NCI-H146 treated with DMSO at 0.1 percent for 48 hours (cell line): ENCODE measurements around the gene SKOR2.

Source experiments
- DNase-seq: peaks from one replicate; lab custom pipeline; 2025; ENCODE audit not compliant: unreplicated experiment; lab: John Stamatoyannopoulos, UW

SKOR2 gene

GRCh38 chr18:47251289-47252120, at the start of gene SKOR2:
TSS of gene SKOR2 (minus strand) at chr18:47251660. CDS start at chr18:47249183, 2,477 bp downstream.
- DNase-seq = no peak

GRCh38 chr18:47296462-47296861, 45.0 kb upstream of the SKOR2 start:
- no peak for DNase-seq

GRCh38 chr18:47294801-47295200, 43.3 kb upstream of the SKOR2 start:
- no peak for DNase-seq

- DNase-seq = no peak
These were observed 37.3 kb upstream of the SKOR2 start for GRCh38 chr18:47288741-47289140.

GRCh38 chr18:47287911-47288585, 36.6 kb upstream of the SKOR2 start:
- no peak for DNase-seq

- no peak for DNase-seq
These were observed 35.4 kb upstream of the SKOR2 start for GRCh38 chr18:47286776-47287410.

GRCh38 chr18:47285456-47285855, 34.0 kb upstream of the SKOR2 start:
- DNase-seq = no peak

- no peak for DNase-seq
These were observed 33.4 kb upstream of the SKOR2 start for GRCh38 chr18:47284721-47285395.

DNA sequence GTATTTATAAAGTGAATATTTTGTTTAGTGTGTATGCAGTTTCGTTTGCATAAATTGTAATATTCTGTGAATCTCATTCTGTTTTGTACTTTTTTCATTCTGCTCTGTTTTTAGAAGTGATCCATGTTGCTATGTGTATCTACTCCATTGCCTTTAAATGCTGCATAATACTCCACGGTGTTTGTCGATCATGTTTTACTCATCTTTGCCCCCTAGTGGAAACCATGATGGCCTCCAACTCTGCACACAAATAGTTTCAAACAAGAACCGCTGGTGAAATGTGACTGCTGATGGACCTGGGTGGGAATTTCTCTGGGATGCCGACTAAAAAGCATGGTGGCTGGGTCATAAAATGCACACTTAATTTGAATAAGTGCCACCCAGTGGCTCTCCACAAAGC, 32.0 kb upstream of the SKOR2 start:
- DNase-seq = peak; percentile 12

GRCh38 chr18:47280121-47280520, 28.7 kb upstream of the SKOR2 start:
- no peak for DNase-seq

DNA sequence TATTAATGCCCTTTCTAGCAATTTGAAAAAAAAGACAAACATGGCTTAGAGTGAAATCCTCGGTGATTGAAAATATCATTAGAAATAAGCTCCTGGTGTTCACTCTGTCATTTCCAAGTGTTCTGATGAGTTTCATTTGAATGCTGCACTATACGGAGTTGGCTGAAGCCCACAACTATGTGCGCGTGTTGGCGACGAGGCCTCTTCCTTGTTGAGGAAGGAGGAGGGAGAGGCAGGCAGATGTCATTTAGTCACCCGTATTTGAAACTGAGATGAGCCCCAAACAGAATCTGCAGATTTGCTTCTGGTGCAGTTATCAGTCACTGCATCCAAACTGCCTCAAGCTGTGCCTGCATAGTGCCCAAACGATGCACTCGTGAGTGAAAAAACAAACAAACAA, 23.5 kb upstream of the SKOR2 start:
- DNase-seq = no peak

- no peak for DNase-seq
These were observed 13.7 kb upstream of the SKOR2 start for GRCh38 chr18:47265197-47265596.

GRCh38 chr18:47264308-47264700, 12.8 kb upstream of the SKOR2 start:
- no peak for DNase-seq

GRCh38 chr18:47263430-47264307, 12.2 kb upstream of the SKOR2 start:
- DNase-seq = no peak

- DNase-seq = no peak
These were observed 11.6 kb upstream of the SKOR2 start for GRCh38 chr18:47263150-47263429.

DNA sequence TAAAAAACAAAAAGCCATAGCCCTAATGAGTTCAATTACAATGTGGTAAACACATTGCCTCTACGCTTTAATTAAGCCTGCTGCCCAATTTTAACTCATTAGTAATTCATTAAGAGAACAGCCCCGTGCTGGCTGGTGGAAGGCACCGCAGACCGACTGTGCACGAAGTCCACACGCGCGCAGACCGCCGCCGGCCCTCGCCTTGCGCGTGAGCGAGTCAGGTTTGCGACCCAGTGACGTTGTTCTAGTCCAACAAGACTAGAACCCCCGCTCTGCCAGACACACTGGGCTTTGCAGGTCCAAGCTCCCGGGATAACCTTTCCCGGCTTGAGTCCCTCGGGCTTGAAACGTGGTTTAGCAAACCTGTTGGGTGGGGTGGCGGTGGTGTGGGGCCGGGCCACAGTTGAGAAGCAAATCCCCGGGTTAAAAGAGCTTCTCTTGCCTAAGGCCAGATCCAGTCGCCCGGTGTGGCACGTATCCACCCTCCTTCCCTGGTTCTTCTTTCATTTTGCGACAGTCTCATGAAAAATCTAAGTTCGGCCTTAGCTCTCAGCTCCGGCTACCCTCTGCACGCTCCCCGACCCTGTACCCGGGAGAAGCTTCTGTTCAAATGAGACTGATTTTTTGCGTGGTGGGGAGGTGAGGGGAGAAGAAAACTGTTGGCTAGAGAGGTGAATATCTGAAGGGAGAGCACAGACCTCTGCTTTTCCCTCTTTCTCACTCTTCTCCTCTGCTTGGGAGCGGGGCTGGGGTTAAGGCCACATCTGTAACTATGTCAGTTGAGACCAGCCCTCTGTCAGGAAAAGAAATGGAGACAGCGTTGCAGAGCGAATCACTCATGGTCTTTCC, 11.1 kb upstream of the SKOR2 start:
- DNase-seq = no peak

DNA sequence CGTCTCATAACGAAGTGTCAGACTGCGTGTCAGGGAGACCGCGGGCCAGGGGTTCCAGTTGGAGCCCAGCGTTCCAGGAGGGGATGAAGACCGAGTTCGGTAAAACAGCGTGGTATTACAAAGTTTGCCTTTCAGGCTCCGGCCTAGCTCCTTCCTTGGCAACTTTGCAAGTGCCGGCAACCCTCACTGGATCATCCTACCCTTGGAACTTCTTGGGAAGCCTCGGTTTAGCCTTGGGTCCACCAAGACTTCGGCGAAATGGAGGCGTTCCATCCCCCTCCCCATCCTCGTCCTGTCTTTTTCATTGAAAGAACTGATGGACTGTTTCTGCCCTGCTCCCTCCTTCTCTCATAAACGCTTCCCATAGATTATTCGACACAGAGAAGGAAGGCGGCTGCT, 10.4 kb upstream of the SKOR2 start:
- DNase-seq = no peak

GRCh38 chr18:47260924-47261701, 9.7 kb upstream of the SKOR2 start:
- DNase-seq = no peak
